GM12878 (cell line): ENCODE results near the gene SEC16B.

Experiments used
- CTCF ChIP-seq, 3 experiments: IDR thresholded peaks in 2 of 3; conservative IDR thresholded peaks in 1 of 3; 2 replicates each; pipeline ENCODE4 v1.5.1; 2011; ENCODE audit warnings: low read depth in 3 of 3, low read length in 3 of 3, mild to moderate bottlenecking in 3 of 3, control low read depth in 2 of 3, moderate library complexity in 2 of 3, inconsistent platforms in 1 of 3, mixed read lengths in 1 of 3; ENCODE audit not compliant: control insufficient read depth in 2 of 3, insufficient read depth in 1 of 3; ENCODE audit errors: extremely low read depth in 1 of 3
- DPF2 ChIP-seq: fragments of 450-650 bp; IDR thresholded peaks from 2 replicates; pipeline ENCODE4 v1.6.1; 2017; ENCODE audit warnings: mild to moderate bottlenecking
- EZH2 ChIP-seq: IDR thresholded peaks from 2 replicates; pipeline ENCODE4 v1.6.1; 2012; ENCODE audit warnings: low read depth, mild to moderate bottlenecking, control low read depth, inconsistent platforms, low read length, borderline replicate concordance; ENCODE audit not compliant: control insufficient read depth
- PAX8 ChIP-seq: fragments of 450-650 bp; IDR thresholded peaks from 2 replicates; pipeline ENCODE4 v1.6.1; 2017; ENCODE audit warnings: mild to moderate bottlenecking, moderate library complexity
- POLR2A ChIP-seq: IDR thresholded peaks from 2 replicates; pipeline ENCODE4 v1.6.1; 2011; ENCODE audit warnings: low read depth, mild to moderate bottlenecking, low read length
- POLR2AphosphoS5 ChIP-seq: IDR thresholded peaks from 2 replicates; pipeline ENCODE4 v1.6.1; 2011; ENCODE audit warnings: mild to moderate bottlenecking, low read length, inconsistent platforms
- RAD21 ChIP-seq: IDR thresholded peaks from 2 replicates; pipeline ENCODE4 v1.6.1; 2011; ENCODE audit warnings: mild to moderate bottlenecking, low read depth, low read length, moderate library complexity; ENCODE audit not compliant: insufficient read depth
- RCOR1 ChIP-seq: conservative IDR thresholded peaks from 2 replicates; pipeline ENCODE4 v1.6.1; 2012; ENCODE audit warnings: low read depth, low read length, improper control_type of control experiment
- SUPT20H ChIP-seq: IDR thresholded peaks from 2 replicates; pipeline ENCODE4 v1.6.1; 2011; ENCODE audit warnings: low read depth, mild to moderate bottlenecking, low read length, moderate library complexity, borderline replicate concordance; ENCODE audit not compliant: control insufficient read depth
- TAF1 ChIP-seq: IDR thresholded peaks from 2 replicates; pipeline ENCODE4 v1.6.1; 2011; ENCODE audit warnings: mild to moderate bottlenecking, low read depth, low read length, borderline replicate concordance
- ZBED1 ChIP-seq: IDR thresholded peaks from 2 replicates; pipeline ENCODE4 v1.6.1; 2016; ENCODE audit warnings: borderline replicate concordance
- ZBTB40 ChIP-seq: fragments of 450-650 bp; IDR thresholded peaks from 2 replicates; pipeline ENCODE4 v1.6.1; 2016; ENCODE audit warnings: mild to moderate bottlenecking, moderate library complexity, borderline replicate concordance
- ZNF687 ChIP-seq: fragments of 450-650 bp; IDR thresholded peaks from 2 replicates; pipeline ENCODE4 v1.6.1; 2017; ENCODE audit warnings: mild to moderate bottlenecking, moderate library complexity

GRCh38 chr1:177937174-177937770 lies 32.6 kb downstream of the SEC16B start:
- no peak for TF ChIP-seq ZBTB40
- no peak for TF ChIP-seq ZBED1
- TF ChIP-seq CTCF (IDR thresholded peaks at IDR 0.05 in 2 of 3, conservative IDR thresholded peaks at IDR 0.05 in 1 of 3; ENCODE audit: control insufficient read depth in 2 of 3, extremely low read depth in 1 of 3, insufficient read depth in 1 of 3, low read depth in 3 of 3, low read length in 3 of 3), result no peak
- TF ChIP-seq ZNF687, result no peak
- TF ChIP-seq DPF2, result no peak
- no peak for TF ChIP-seq RAD21
- TF ChIP-seq SUPT20H, result no peak
- TF ChIP-seq POLR2A, result no peak
- TF ChIP-seq TAF1, result no peak
- no peak for TF ChIP-seq RCOR1
- TF ChIP-seq POLR2AphosphoS5, result no peak
- TF ChIP-seq PAX8, result no peak
- no peak for TF ChIP-seq EZH2
